NCI-H2171 (cell line): ENCODE measurements around the gene TAS1R1.
A peak's percentile ranks its signal among the peaks of the same experiment; 100 is the strongest.

ENCODE experiments used
- DNase-seq: peaks from one replicate; lab custom pipeline; 2025; lab: John Stamatoyannopoulos, UW

Gene TAS1R1

DNA sequence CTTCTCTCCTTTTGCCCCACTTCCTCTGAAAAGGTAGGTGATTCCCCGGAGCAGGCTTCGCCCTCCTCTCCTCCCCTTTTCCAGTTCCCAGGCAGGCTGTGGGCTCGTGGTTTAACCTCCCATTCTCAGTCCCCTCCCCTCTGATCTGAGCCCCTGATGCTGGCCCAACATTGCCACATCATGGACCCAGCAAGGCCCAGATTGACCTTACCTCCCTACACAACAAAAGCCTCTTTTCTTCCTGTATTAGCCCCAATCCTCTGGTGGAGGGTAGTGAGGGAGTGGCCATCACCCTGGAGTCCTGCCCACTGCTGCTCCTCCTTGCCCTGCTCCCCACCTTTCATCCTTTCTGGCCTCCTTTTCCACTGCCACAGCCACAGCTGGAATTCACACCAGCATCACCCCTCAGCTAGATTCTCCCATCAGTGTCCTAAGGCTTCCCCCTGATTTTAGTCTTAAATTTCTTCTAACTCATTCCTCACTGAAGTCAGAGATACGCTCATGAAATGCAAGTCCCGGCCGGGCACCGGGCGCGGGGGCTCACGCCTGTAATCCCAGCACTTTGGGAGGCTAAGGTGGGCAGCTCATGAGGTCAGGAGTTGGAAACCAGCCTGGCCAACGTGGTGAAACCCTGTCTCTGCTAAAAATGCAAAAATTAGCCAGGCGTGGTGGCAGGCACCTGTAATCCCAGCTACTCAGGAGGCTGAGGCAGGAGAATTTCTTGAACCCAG is 17.7 kb downstream of the TAS1R1 start:
- no peak for DNase-seq

DNA sequence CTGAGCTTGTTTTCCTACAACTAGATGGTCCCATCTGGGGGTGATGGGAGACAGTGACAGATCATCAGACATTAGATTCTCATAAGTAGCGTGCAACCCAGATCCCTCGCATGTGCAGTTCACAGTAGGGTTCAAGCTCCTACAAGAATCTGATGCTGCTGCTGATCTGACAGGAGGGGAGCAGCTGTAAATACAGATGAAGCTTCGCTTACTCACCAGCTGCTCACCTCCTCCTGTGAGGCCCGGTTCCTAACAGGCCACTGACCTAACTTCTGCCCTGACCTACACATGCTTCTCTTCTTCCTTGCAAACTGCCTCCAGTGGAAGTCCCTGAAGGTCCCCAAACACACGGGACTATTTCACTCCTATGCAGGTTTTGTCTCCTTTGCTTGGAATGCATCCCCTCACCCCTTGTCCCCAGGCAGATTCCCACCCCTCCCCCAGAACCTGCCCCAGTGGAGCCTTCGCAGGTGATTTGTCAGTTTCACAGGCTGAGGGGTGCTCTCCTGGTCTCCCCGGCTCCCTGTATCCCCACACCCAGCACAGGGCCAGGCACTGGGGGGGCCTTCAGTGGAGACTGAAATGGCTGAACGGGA is 19.0 kb downstream of the TAS1R1 start:
- no peak for DNase-seq

DNA sequence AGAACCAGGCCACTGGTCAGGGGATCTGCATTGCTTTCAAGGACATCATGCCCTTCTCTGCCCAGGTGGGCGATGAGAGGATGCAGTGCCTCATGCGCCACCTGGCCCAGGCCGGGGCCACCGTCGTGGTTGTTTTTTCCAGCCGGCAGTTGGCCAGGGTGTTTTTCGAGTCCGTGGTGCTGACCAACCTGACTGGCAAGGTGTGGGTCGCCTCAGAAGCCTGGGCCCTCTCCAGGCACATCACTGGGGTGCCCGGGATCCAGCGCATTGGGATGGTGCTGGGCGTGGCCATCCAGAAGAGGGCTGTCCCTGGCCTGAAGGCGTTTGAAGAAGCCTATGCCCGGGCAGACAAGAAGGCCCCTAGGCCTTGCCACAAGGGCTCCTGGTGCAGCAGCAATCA is 19.7 kb downstream of the TAS1R1 start:
- DNase-seq = no peak

DNA sequence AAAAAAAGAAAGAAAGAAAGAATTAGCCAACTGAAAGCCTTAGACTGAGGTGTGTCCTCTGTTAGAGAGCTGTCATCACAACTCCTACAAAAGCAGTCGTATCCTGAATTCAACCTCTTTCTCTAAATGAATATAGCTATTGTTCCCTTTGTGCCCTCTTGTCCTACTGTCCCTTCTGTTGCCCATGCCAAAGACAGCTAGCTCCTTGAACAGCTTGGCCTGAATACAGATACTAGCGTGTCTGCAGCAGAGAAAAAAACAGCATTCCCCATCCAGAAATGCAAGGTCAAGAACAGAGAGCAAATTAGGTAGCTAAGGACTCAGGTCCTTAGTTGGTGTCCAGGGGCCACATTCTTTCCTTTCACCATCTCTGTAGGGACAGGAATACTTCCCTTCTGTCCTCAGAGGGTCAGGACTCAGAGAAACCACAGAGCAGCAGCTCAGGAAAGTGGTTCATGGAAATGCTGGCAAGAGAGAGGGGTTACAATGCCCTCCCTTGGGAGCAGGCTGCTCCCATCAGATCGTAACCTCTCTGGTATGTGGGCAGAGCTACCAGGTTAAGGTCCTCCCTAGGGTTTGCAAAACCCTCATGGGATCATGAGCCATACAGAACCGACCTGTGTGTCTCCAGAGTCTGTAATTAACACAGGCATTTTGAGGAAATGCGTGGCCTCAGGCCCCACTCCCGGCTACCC is 22.9 kb downstream of the TAS1R1 start:
- no peak for DNase-seq

DNA sequence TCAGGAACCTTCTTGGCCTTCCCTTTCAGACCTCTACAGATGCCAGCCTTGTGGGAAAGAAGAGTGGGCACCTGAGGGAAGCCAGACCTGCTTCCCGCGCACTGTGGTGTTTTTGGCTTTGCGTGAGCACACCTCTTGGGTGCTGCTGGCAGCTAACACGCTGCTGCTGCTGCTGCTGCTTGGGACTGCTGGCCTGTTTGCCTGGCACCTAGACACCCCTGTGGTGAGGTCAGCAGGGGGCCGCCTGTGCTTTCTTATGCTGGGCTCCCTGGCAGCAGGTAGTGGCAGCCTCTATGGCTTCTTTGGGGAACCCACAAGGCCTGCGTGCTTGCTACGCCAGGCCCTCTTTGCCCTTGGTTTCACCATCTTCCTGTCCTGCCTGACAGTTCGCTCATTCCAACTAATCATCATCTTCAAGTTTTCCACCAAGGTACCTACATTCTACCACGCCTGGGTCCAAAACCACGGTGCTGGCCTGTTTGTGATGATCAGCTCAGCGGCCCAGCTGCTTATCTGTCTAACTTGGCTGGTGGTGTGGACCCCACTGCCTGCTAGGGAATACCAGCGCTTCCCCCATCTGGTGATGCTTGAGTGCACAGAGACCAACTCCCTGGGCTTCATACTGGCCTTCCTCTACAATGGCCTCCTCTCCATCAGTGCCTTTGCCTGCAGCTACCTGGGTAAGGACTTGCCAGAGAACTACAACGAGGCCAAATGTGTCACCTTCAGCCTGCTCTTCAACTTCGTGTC is 23.7 kb downstream of the TAS1R1 start:
- no peak for DNase-seq

DNA sequence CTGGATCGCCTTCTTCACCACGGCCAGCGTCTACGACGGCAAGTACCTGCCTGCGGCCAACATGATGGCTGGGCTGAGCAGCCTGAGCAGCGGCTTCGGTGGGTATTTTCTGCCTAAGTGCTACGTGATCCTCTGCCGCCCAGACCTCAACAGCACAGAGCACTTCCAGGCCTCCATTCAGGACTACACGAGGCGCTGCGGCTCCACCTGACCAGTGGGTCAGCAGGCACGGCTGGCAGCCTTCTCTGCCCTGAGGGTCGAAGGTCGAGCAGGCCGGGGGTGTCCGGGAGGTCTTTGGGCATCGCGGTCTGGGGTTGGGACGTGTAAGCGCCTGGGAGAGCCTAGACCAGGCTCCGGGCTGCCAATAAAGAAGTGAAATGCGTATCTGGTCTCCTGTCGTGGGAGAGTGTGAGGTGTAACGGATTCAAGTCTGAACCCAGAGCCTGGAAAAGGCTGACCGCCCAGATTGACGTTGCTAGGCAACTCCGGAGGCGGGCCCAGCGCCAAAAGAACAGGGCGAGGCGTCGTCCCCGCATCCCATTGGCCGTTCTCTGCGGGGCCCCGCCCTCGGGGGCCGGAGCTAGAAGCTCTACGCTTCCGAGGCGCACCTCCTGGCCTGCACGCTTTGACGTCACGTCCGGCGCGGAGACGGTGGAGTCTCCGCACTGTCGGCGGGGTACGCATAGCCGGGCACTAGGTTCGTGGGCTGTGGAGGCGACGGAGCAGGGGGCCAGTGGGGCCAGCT is 24.4 kb downstream of the TAS1R1 start, which contains the start of gene ZBTB48:
ZBTB48 (plus strand) TSS at position 621 of the 745 bp plus-strand sequence. CDS start 616 bp downstream, outside the sequence.
- peak; percentile 98 for DNase-seq

DNA sequence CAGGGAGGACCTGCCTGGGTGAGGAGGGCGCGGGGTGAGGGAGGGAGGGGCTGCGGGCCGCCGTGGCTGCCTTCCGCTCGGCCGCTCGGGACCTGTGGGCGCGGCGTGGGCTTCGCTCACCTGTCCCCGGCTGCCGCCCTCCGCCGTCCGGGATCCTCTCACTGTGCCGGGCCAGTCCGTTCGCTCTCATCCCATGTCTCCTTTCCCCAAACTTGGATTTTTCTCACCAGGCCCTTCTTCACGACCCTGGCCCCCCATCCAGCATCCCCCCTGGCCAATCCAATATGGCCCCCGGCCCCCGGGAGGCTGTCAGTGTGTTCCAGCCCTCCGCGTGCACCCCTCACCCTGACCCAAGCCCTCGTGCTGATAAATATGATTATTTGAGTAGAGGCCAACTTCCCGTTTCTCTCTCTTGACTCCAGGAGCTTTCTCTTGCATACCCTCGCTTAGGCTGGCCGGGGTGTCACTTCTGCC is 25.0 kb downstream of the TAS1R1 start:
- no peak for DNase-seq

DNA sequence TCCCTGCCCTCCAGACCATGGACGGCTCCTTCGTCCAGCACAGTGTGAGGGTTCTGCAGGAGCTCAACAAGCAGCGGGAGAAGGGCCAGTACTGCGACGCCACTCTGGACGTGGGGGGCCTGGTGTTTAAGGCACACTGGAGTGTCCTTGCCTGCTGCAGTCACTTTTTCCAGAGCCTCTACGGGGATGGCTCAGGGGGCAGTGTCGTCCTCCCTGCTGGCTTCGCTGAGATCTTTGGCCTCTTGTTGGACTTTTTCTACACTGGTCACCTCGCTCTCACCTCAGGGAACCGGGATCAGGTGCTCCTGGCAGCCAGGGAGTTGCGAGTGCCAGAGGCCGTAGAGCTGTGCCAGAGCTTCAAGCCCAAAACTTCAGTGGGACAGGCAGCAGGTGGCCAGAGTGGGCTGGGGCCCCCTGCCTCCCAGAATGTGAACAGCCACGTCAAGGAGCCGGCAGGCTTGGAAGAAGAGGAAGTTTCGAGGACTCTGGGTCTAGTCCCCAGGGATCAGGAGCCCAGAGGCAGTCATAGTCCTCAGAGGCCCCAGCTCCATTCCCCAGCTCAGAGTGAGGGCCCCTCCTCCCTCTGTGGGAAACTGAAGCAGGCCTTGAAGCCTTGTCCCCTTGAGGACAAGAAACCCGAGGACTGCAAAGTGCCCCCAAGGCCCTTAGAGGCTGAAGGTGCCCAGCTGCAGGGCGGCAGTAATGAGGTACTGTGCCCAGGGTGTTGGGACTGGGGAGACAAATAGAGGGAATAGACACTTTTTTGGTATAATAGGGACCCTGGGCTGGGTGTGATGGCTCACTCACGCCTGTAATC is 25.7 kb downstream of the TAS1R1 start:
- no peak for DNase-seq

DNA sequence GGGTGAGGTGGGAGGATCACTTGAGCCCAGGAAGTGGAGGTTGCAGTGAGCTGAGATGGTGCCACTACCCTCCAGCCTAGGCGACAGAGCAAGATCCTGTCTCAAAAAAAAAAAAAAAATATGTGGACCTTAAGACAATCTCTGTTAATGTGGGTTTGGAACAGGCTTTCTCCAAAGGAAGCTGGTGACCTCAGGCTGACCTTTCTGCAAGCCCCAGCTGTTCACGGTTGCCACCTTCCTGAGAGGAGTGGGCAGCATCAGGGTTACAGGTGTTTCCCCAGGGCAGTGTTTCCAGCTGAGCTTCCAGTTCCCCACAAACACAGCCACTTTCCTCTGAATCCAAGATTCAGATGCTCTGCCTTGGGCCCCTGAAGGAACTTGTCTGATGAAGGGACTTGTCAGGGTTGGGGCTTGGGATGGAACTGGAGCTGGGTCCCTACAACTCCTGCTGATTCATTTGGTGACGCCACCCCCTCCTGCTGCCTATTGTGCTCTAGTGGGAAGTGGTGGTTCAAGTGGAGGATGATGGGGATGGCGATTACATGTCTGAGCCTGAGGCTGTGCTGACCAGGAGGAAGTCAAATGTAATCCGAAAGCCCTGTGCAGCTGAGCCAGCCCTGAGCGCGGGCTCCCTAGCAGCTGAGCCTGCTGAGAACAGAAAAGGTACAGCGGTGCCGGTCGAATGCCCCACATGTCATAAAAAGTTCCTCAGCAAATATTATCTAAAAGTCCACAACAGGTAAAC is 26.6 kb downstream of the TAS1R1 start:
- DNase-seq = no peak

DNA sequence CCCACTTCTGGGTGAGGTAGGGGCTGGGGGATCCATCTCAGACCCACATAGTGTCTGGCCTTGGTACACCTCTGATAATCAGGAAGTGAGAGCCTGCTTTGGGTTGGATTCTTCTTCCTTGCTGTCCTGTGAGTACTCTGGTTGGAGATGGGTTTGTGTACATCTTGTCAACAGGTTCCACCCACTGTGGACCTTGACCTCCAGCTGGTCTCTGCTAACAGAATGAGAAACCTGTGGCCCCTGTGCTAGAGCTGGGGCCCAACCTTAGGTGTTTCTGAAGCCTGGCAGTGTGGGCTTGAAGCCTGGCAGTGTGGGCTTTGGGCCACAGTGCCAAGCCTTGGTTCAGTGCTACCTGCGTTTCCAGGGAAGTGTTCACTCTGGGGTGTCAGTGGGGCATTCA is 27.3 kb downstream of the TAS1R1 start:
- no peak for DNase-seq

DNA sequence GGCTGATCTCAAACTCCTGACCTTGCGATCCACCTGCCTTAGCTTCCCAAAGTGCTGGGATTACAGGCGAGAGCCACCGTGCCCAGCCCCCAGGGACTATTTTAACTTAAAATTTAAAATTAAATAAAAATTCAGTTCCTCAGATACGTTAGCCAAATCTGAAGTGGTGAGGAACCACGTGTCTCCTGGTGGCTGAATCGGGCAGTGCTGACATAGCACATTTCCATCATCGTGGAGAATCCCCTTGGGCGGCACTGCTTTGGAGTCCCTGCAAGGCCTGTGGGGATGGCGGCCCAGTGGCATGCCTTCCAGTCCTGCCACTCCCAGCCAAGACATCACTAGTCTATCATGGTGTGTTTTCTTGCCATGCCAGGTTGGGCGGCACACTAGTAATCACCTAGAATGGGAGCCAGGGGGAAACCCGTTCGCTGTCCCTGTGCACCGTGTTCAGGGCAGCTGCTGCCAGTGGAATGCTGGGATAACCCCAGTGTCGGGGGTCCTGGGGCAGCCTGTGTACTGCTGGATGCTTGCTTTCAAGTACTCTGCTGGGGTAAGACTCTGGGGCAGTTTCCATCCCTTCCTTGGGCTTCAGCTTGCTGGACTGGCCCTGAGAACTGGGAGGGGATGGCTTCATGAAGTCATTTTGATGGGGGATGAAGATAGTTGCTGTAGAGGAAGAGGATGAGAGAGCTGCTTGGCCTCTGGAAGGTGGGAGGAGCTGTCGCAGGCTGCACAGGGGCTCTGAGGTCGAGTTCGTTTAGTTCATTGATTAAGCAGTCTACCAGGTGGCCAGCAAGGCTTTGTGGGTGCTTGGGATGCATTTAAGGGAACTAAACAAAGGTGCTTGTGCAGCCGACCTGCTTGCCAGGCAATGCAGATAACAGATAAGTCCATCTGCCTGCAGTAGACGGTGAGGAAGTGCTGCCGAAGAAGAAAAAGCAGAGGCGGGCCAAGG is 29.3 kb downstream of the TAS1R1 start:
- DNase-seq = no peak

DNA sequence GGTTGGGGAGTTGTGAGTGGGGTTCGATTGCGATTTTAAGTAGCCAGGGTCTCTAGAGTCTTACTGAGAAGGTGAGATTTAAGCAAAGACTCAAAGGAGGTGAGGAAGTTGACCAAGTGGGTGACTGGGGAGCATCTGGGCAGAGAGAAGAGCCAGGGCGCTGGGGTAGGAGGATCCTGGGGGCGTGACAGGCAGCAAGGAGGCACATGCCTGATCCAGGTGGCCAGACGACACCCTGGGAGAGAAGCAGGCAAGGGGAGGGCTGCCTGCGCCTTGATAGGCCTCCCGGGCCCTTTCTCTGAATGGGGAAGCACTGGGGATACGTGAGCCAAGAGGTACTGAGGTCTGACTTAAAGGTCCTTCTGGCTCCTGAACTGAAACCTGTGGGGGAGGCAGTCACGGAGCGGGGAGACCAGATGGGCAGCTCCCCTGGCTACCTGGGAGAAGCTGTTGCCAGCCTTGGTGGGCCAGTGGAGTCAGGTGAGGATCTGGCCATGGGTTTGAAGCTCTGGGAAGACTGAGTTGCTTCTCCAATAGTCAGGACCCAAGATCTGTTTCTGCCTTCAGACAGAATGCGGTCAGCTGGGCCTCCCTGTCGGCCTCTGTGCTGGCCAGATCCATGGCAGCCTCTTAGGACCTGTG is 30.1 kb downstream of the TAS1R1 start:
- DNase-seq = no peak

DNA sequence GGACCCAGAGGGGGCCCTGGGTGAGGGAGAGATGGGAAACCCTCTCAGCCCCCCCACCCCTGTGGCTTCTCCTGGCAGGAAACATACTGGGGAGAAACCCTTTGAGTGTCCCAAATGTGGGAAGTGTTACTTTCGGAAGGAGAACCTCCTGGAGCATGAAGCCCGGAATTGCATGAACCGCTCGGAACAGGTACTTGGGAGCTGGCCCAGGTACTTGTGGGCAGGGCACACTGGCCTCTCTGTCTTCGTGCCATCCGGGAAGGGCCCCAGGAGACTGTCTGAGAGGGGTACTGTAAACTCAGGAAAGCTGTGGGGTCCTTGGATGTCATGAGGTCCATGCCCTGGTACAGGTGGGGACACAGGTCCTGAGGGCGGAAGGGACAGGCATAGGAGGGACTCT is 30.7 kb downstream of the TAS1R1 start:
- DNase-seq = no peak

DNA sequence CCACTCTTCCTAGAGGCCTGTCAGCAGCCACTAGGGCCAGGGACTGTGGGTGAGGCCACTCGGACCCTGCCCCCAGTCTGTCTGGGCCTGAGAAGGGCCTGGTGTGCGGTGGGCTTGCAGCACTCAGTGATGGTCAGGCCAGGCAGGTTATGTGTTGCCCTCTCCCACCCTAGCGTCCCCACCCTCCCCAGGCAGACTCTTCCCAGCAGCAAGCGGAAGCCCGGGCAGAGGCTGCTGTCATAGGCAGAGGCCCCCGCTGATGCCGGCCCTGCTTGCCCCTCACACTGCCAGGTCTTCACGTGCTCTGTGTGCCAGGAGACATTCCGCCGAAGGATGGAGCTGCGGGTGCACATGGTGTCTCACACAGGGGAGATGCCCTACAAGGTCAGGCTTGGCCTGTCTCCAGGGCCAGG is 31.3 kb downstream of the TAS1R1 start:
- DNase-seq = no peak

DNA sequence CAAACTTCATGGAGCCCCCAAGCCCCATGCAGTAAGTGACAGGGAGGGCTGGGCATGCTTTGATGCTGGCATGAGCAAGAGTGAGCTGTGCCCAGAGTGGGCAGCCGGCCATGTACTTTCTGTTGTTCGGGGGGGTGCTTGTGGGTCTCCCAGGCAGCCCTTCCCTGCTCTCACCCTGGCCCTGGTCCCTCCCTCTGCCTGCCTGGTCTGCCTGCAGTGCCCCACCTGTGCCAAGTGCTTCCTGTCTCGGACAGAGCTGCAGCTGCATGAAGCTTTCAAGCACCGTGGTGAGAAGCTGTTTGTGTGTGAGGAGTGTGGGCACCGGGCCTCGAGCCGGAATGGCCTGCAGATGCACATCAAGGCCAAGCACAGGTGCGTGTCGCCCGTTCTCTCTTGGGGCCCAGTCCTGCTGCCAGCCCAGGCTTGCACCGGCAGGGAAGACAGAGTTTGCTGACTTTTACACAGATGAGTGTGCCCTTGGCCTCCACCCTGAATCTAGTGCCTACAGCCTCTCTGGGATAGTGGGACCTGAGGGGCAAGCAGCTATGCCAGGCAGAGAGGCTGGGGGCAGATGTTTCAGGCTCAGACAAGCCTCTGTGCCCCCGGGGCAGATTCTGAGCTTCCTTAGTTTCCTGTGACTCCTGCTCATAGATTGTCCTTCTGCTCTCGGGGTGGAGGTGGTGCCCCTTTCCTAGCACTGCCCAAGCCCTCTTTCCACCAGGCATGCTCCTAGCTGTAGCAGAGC is 32.3 kb downstream of the TAS1R1 start:
- DNase-seq = no peak

DNA sequence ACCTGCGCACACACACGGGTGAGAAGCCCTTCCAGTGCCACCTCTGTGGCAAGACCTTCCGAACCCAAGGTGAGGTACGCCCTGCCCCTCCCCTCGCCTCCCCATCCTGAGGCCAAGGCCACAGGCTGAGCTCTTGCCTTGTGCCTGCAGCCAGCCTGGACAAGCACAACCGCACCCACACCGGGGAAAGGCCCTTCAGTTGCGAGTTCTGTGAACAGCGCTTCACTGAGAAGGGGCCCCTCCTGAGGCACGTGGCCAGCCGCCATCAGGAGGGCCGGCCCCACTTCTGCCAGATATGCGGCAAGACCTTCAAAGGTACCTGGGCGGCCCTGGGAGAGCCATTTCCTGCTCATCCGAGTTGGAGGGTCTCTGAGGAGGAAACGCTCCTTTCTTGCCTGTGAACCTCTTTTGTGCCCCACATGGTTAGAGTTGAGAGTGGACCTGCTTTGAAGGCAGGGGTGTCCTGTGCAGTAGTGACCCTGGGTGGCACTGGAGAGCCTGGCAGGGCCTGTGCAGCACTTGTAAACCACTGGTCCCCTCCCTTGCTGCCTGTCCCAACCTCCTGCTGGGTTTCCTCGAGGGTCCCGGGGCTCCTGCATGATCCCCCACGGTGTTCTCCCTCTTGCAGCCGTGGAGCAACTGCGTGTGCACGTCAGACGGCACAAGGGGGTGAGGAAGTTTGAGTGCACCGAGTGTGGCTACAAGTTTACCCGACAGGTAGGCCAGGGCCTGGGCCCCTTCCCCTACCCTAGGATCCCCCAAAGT is 33.2 kb downstream of the TAS1R1 start:
- DNase-seq = no peak
